Naive thymus-derived CD4-positive, alpha-beta T cell (primary cell): Measurements from ENCODE around the gene PIP4K2B. TPM values are rescaled to one million over a fixed set of nuclear protein-coding genes. Genes with fewer than 3 reads are reported as not detected.

Experiments used
- ATAC-seq: fragments of 150-1000 bp; cut with Tn5 transposase; 2 replicates; pipeline ENCODE4 v1.10.0; 2021; ENCODE audit warnings: mild to moderate bottlenecking, moderate library complexity
- CTCF ChIA-PET: fragments of 350-600 bp; sonication (Branson Sonifier 250); formaldehyde crosslinking; loops from one replicate; lab custom pipeline; 2021; ENCODE audit warnings: antibody characterized with exemption; lab: Charles Lee
- POLR2A ChIA-PET: fragments of 350-600 bp; sonication (Branson Sonifier 250); formaldehyde crosslinking; loops from one replicate; lab custom pipeline; 2021; ENCODE audit warnings: antibody characterized with exemption, inconsistent platforms; lab: Charles Lee
- DNase-seq, 9 donors: peaks; one replicate each; pipeline versions ENCODE4 v3.0.0 to v3.0.0-alpha.2; 2020 to 2022; ENCODE audit warnings: mixed read lengths in 1 of 9
- H3K27ac ChIP-seq: one replicate; pipeline ENCODE4 v1.7.0; 2013; ENCODE audit warnings: mild to moderate bottlenecking, low read depth, low read length, moderate library complexity
- H3K27me3 ChIP-seq, 2 donors: one replicate each; pipeline ENCODE4 v1.7.0; 2013; ENCODE audit warnings: low read length in 2 of 2, mild to moderate bottlenecking in 2 of 2, moderate library complexity in 2 of 2; ENCODE audit not compliant: control insufficient read depth in 2 of 2, insufficient read depth in 2 of 2
- H3K36me3 ChIP-seq, 3 experiments: 1 replicate in 2 of 3; 2 replicates in 1 of 3; pipeline ENCODE4 v1.7.0; 2013; ENCODE audit warnings: low read length in 3 of 3, mild to moderate bottlenecking in 3 of 3, moderate library complexity in 1 of 3; ENCODE audit not compliant: insufficient read depth in 3 of 3, control insufficient read depth in 2 of 3
- H3K4me1 ChIP-seq, 2 donors: one replicate each; pipeline ENCODE4 v1.7.0; 2013; ENCODE audit warnings: low read length in 2 of 2, mild to moderate bottlenecking in 2 of 2, moderate library complexity in 1 of 2; ENCODE audit not compliant: control insufficient read depth in 2 of 2, insufficient read depth in 2 of 2
- H3K4me3 ChIP-seq: 2 replicates; pipeline ENCODE4 v1.7.0; 2013; ENCODE audit warnings: mild to moderate bottlenecking, low read length
- H3K9me3 ChIP-seq, 3 experiments: 1 replicate in 2 of 3; 2 replicates in 1 of 3; pipeline ENCODE4 v1.7.0; 2013; ENCODE audit warnings: low read length in 3 of 3; ENCODE audit not compliant: control insufficient read depth in 2 of 3
- H3K27ac Mint-ChIP-seq, 9 donors: one replicate each; pipeline ENCODE4 v1.8.0; 2020 to 2022; ENCODE audit warnings: mixed read lengths in 9 of 9, mild to moderate bottlenecking in 8 of 9, moderate library complexity in 5 of 9, inconsistent platforms in 2 of 9
- H3K27me3 Mint-ChIP-seq, 5 donors: one replicate each; pipeline ENCODE4 v1.8.0; 2021 to 2022; ENCODE audit warnings: mixed read lengths in 5 of 5, mild to moderate bottlenecking in 1 of 5
- H3K36me3 Mint-ChIP-seq, 5 donors: one replicate each; pipeline ENCODE4 v1.8.0; 2020 to 2022; ENCODE audit warnings: mixed read lengths in 5 of 5, mild to moderate bottlenecking in 3 of 5, inconsistent platforms in 1 of 5
- H3K4me1 Mint-ChIP-seq, 7 donors: one replicate each; pipeline ENCODE4 v1.8.0; 2020 to 2022; ENCODE audit warnings: mixed read lengths in 7 of 7, mild to moderate bottlenecking in 3 of 7, inconsistent platforms in 1 of 7
- H3K4me3 Mint-ChIP-seq, 10 donors: one replicate each; pipeline ENCODE4 v1.8.0; 2020 to 2022; ENCODE audit warnings: mild to moderate bottlenecking in 10 of 10, mixed read lengths in 10 of 10, moderate library complexity in 6 of 10, inconsistent platforms in 2 of 10
- H3K9me3 Mint-ChIP-seq, 11 donors: one replicate each; pipeline ENCODE4 v1.8.0; 2020 to 2022; ENCODE audit warnings: mixed read lengths in 11 of 11, mild to moderate bottlenecking in 4 of 11, inconsistent platforms in 1 of 11, moderate library complexity in 1 of 11
- intact Hi-C, 2 donors: fragments of 100-400 bp; cut with micrococcal nuclease; formaldehyde crosslinking; loops; one replicate each; pipeline ENCODE4 v1.15.1; 2023
- microRNA-seq: library from miRNA; unstranded; fragments of <30 nt; microRNA quantifications from one replicate; pipeline ENCODE4 v1.2.0, GENCODE V29; 2022; ENCODE audit warnings: borderline microRNAs expressed
- polyA plus RNA-seq, 2 donors: library from polyadenylated mRNA; unstranded; fragments of 300-500 nt; fragmentation: Illumina TruSeq; gene quantifications; one replicate each; pipeline ENCODE4 v1.2.3, GENCODE V29; 2021
- total RNA-seq, 6 experiments: library from RNA in 5 of 6; stranded (reverse) in 5 of 6; gene quantifications; 1 replicate in 5 of 6; 2 replicates in 1 of 6; pipeline ENCODE4 v1.2.3 and lab custom pipeline; 2021 to 2026

Gene PIP4K2B
- total and polyA plus RNA-seq, 7 experiments from 2014 or later, result 17.5 to 67.9 (median 39.5) TPM

DNA sequence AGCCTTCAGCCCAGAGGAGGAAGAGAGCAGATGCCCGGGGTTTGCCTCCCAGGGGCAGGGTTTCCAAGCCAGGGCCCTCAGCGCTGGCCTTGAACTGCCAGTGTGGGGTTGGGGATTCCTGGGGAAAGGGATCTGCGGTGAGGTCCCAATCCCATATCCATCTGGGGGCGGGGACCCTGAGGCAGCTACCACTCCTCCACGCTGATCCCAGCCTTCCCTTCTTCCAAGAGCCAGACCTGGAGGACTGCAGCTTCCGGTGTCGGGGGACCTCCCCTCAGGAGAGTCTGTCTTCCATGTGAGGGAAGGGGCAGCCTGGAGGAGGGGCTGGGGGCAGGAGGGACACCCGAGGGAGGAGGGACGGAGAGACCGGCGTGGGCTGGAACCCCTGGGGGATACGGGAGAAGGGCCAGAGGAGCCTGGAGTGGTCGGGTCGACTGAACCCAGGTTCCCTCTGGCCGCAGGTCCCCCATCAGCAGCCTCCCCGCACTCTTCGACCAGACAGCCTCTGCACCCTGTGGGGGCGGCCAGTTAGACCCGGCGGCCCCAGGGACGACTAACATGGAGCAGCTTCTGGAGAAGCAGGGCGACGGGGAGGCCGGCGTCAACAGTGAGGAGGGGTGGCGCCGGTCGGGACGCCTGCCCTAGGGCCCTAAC, 79.9 kb downstream of the PIP4K2B start:
- Mint-ChIP-seq H3K9me3 (no peaks in the 10 kb centered on the region), H3K4me3 (no peak overlapping the region), H3K4me1 (peaks cover 24 to 61% (median 38%) of the 10 kb centered on the region in 7 donors), H3K27me3 (no peaks in the 10 kb centered on the region), H3K36me3 (peaks cover 0 to 42% (median 22%) of the 10 kb centered on the region in 5 donors), H3K27ac (peak overlapping the region in 6 of 9 donors; percentile 53 to 83 (median 72))
- Histone ChIP-seq H3K9me3 (no peaks in the 10 kb centered on the region), H3K4me1 (peaks cover 0 to 3% of the 10 kb centered on the region in 2 donors), H3K36me3 (peaks cover 26 to 95% (median 30%) of the 10 kb centered on the region in 3 experiments), H3K4me3 (no peak overlapping the region), H3K27ac (peak overlapping the region; percentile 14), H3K27me3 (no peaks in the 10 kb centered on the region)
- no peak for ATAC-seq
- POLR2A ChIA-PET, result interaction anchor here (0.8 to 15.9 kb wide), 6 partner anchors 9 to 35 kb away, joined by 3 to 317 read pairs (median 5); partner anchors contain the start of genes MLLT6 and PSMB3
- intact Hi-C loops, result no loop called here
- DNase-seq, result no peak
- CTCF ChIA-PET, result interaction anchor here (1.0 to 1.4 kb wide), 2 partner anchors 16 to 42 kb away, joined by 5 to 7 read pairs; no protein-coding TSS in a partner anchor

DNA sequence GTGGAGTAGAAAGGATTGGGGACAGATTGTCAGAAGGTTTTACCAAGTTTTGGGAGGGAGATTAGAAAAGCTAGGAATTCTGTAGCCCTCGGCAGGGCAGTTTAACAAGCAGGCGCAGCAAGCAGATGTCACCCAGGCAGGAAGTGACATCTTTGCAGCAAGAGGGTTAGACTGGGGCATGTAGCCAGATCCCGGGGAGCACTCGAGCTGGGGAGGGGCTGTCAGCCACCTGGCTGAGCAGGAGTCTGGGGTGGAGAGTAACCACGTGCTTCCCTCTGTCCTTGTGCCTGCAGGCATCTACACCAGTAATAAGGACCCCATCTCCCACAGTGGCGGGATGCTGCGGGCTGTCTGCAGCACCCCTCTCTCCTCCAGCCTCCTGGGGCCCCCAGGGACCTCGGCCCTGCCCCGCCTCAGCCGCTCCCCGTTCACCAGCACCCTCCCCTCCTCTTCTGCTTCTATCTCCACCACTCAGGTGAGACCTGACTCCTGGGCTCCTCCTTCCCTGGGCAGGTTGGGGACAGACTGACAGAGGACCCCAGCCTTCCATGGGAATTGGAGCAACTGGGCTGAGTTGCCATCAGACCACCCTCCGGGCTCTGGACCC, 82.1 kb downstream of the PIP4K2B start:
- peaks cover 18 to 46% (median 34%) of the 10 kb centered on the region in 7 donors for H3K4me1 Mint-ChIP-seq
- Histone ChIP-seq H3K27me3 (no peaks in the 10 kb centered on the region), H3K27ac (no peak overlapping the region), H3K4me1 (peaks cover 0 to 3% of the 10 kb centered on the region in 2 donors), H3K36me3 (peaks cover 26 to 99% (median 38%) of the 10 kb centered on the region in 3 experiments), H3K4me3 (no peak overlapping the region), H3K9me3 (no peaks in the 10 kb centered on the region)
- H3K27me3 Mint-ChIP-seq, result no peaks in the 10 kb centered on the region
- no peaks in the 10 kb centered on the region for H3K9me3 Mint-ChIP-seq
- DNase-seq (no peak), ATAC-seq (no peak)
- peak overlapping the region in 1 of 10 donors; percentile 41 for H3K4me3 Mint-ChIP-seq
- CTCF ChIA-PET, result interaction anchor here (1.2 kb wide), 1 partner anchor 11 kb away, joined by 4 read pairs; no protein-coding TSS in a partner anchor
- POLR2A ChIA-PET, result interaction anchor here (0.9 to 15.9 kb wide), 4 partner anchors 8 to 14 kb away, joined by 4 to 317 read pairs (median 28); partner anchors contain the start of gene MLLT6
- H3K27ac Mint-ChIP-seq, result peak overlapping the region; percentile 42 to 81 (median 67)
- intact Hi-C loops, result no loop called here
- peaks cover 0 to 49% (median 22%) of the 10 kb centered on the region in 5 donors for H3K36me3 Mint-ChIP-seq

DNA sequence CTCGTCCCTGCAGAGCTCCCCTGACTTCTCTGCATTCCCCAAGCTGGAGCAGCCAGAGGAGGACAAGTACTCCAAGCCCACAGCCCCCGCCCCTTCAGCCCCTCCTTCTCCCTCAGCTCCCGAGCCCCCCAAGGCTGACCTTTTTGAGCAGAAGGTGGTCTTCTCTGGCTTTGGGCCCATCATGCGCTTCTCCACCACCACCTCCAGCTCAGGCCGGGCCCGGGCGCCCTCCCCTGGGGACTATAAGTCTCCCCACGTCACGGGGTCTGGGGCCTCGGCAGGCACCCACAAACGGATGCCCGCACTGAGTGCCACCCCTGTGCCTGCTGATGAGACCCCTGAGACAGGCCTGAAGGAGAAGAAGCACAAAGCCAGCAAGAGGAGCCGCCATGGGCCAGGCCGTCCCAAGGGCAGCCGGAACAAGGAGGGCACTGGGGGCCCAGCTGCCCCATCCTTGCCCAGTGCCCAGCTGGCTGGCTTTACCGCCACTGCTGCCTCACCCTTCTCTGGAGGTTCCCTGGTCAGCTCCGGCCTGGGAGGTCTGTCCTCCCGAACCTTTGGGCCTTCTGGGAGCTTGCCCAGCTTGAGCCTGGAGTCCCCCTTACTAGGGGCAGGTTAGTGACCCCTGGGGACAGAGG, 82.9 kb downstream of the PIP4K2B start:
- H3K4me1 ChIP-seq, result peaks cover 0 to 3% of the 10 kb centered on the region in 2 donors
- H3K9me3 Mint-ChIP-seq, result no peaks in the 10 kb centered on the region
- H3K27me3 ChIP-seq, result no peaks in the 10 kb centered on the region
- no peak overlapping the region for H3K27ac ChIP-seq
- ATAC-seq, result no peak
- peak overlapping the region in 1 of 10 donors; percentile 41 for H3K4me3 Mint-ChIP-seq
- intact Hi-C loops, result no loop called here
- POLR2A ChIA-PET, result interaction anchor here (0.9 to 15.9 kb wide), 5 partner anchors 8 to 15 kb away, joined by 4 to 317 read pairs (median 4); partner anchors contain the start of gene MLLT6
- H3K27me3 Mint-ChIP-seq, result no peaks in the 10 kb centered on the region
- DNase-seq, result no peak
- no peak overlapping the region for H3K4me3 ChIP-seq
- peaks cover 0 to 51% (median 22%) of the 10 kb centered on the region in 5 donors for H3K36me3 Mint-ChIP-seq
- H3K36me3 ChIP-seq, result peaks cover 25 to 99% (median 33%) of the 10 kb centered on the region in 3 experiments
- no peaks in the 10 kb centered on the region for H3K9me3 ChIP-seq
- H3K27ac Mint-ChIP-seq, result peak overlapping the region in 6 of 9 donors; percentile 47 to 81 (median 76)
- peaks cover 18 to 48% (median 36%) of the 10 kb centered on the region in 7 donors for H3K4me1 Mint-ChIP-seq
- CTCF ChIA-PET, result interaction anchor here (1.1 to 1.2 kb wide), 2 partner anchors 12 to 18 kb away, joined by 4 to 6 read pairs; no protein-coding TSS in a partner anchor

Small RNA genes within 50 kb of the gene (microRNA-seq; reads per million reads assigned to microRNA genes)
- gene MIR4726, result not detected
- 1.6 reads per million for gene MIR4727

Other genes starting within 250 kb of the PIP4K2B start
- gene SRCIN1, start 193.6 kb downstream of the PIP4K2B start, total RNA-seq, result under 1 TPM in 4 of 5 experiments, not detected in 1; 0.15 to 0.40 (median 0.23) TPM
- not detected for gene SRCIN1, start 193.6 kb downstream of the PIP4K2B start, polyA plus RNA-seq
- 10 to 100 TPM in 1 of 5 experiments, under 1 TPM in 4; 0.19 to 13.4 (median 0.34) TPM for gene EPOP, start 124.6 kb downstream of the PIP4K2B start, total RNA-seq
- not detected for gene EPOP, start 124.6 kb downstream of the PIP4K2B start, polyA plus RNA-seq
- 100 to 1,000 TPM; 287 to 533 (median 384) TPM for gene MLLT6, start 94.3 kb downstream of the PIP4K2B start, total RNA-seq
- 10 to 100 TPM; 10.2 to 11.7 TPM for gene MLLT6, start 94.3 kb downstream of the PIP4K2B start, polyA plus RNA-seq
- 10 to 100 TPM in 3 of 5 experiments, 1 to 10 TPM in 2; 8.0 to 39.6 (median 12.9) TPM for gene CISD3, start 69.2 kb downstream of the PIP4K2B start, total RNA-seq
- gene CISD3, start 69.2 kb downstream of the PIP4K2B start, polyA plus RNA-seq, result 10 to 100 TPM; 33.0 to 39.0 TPM
- 1 to 10 TPM in 1 of 5 experiments, under 1 TPM in 1, not detected in 3; 0.34 to 2.7 TPM for gene PCGF2, start 51.2 kb downstream of the PIP4K2B start, total RNA-seq
- gene PCGF2, start 51.2 kb downstream of the PIP4K2B start, polyA plus RNA-seq, result under 1 TPM in 1 of 2 donors, not detected in 1; 0.09 TPM
- 100 to 1,000 TPM in 2 of 5 experiments, 10 to 100 TPM in 3; 60.8 to 287 (median 92.1) TPM for gene PSMB3, start 46.8 kb downstream of the PIP4K2B start, total RNA-seq
- 100 to 1,000 TPM; 382 to 410 TPM for gene PSMB3, start 46.8 kb downstream of the PIP4K2B start, polyA plus RNA-seq
- gene CWC25, start 25.8 kb upstream of the PIP4K2B start, total RNA-seq, result 10 to 100 TPM; 33.0 to 69.5 (median 53.4) TPM
- gene CWC25, start 25.8 kb upstream of the PIP4K2B start, polyA plus RNA-seq, result 1 to 10 TPM; 5.0 to 8.5 TPM
- gene RPL23, start 54.2 kb upstream of the PIP4K2B start, total RNA-seq, result 1,000 to 10,000 TPM; 1,312 to 2,438 (median 1,877) TPM
- gene RPL23, start 54.2 kb upstream of the PIP4K2B start, polyA plus RNA-seq, result 1,000 to 10,000 TPM; 1,326 to 1,996 TPM
- 100 to 1,000 TPM in 4 of 5 experiments, 10 to 100 TPM in 1; 75.3 to 199 (median 113) TPM for gene LASP1, start 70.5 kb upstream of the PIP4K2B start, total RNA-seq
- 10 to 100 TPM; 43.4 to 54.5 TPM for gene LASP1, start 70.5 kb upstream of the PIP4K2B start, polyA plus RNA-seq
- not detected for gene FBXO47, start 167.8 kb upstream of the PIP4K2B start, total RNA-seq
- not detected for gene FBXO47, start 167.8 kb upstream of the PIP4K2B start, polyA plus RNA-seq